ENCODE measurements around the gene SH3GL3.

SH3GL3 gene, protein sequence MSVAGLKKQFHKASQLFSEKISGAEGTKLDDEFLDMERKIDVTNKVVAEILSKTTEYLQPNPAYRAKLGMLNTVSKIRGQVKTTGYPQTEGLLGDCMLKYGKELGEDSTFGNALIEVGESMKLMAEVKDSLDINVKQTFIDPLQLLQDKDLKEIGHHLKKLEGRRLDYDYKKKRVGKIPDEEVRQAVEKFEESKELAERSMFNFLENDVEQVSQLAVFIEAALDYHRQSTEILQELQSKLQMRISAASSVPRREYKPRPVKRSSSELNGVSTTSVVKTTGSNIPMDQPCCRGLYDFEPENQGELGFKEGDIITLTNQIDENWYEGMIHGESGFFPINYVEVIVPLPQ

DNA sequence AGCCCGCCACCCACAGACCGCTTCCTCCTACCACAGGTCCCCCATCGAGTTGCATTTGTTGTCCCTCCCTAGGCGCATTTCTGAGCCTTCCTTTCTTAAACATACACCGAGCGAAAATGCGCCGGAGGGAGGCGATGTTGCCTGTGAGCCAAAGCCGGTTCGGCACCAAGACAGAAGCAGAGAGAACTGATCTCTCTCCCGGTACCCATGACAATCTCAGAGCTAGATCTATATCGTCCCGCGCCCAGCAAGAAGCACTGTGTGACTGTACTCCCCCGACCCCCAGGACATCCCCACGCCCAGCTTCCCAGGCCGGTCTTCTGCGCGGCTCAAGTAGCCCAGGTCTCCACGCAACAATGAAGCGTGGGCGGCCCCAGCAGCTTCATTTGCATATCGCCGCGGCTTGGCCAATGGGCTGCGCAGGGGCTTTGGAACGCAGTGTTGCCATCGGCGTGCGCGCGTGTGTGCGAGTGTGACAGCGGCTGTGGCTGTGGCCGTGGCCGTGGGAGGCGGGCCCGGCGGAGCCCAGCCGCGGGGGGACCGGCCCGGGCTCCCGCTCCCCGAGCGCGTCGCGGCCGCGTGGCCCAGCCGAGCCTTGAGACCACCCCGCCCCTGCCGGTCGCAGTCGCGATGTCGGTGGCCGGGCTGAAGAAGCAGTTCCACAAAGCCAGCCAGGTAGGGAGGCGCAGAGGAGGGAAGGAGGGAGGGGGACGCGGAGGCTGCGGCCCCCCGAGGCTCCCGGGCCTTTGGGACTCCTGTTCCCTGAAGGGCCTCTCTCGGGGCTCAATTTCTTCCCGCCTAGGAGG is at the start of gene SH3GL3:
Gene SH3GL3 (plus strand): TSS at position 438 of the 806 bp plus-strand sequence. CDS start 193 bp downstream, at position 631.
- peak; percentile 70 to 74 for DNase-seq
- no peak for TF ChIP-seq POLR2A (IDR thresholded peaks at IDR 0.05; ENCODE audit: low read length)
- no peak for TF ChIP-seq GATA1 (IDR thresholded peaks at IDR 0.05; ENCODE audit: low read depth, low read length)

DNA sequence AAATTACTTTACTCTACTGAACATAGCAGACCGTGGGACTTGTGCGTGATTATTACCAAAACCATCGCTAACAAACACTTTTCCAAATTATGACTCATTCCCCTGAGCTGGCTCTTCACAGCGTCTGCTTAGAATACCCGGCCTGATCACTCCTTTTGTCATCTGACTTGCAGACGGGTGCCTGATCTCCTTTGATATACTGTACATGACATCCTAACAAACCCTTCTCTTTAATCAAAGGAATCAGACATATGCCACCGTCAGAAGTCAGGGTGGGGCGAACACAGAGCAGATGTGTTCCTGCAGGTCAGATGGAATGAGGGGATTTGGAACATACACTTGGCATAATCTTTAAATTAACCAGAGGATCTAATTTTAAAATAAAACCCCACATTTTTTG is 48.5 kb upstream of the SH3GL3 start:
- DNase-seq: no peak
- TF ChIP-seq GATA1 (IDR thresholded peaks at IDR 0.05; ENCODE audit: low read depth, low read length) (no peak), POLR2A (IDR thresholded peaks at IDR 0.05; ENCODE audit: low read length) (no peak)

DNA sequence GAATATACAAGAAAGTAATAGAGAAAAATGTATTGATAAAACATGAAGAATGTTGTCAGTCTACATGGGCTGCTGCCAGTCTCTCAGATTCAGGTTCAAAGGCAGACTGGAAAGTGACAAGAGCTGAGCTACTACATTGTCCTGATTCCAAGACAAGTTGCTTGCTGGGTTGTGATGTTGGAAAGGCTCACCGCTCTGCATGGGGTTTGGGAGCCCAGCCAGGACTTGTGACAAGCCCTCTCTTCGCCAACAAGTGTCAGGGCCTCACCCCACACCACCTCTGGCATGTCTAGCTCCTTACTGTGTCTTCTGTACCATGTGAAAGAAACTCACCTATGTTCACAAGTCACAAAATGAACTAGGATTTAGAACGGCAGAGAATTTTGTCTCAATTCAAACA is 43.0 kb upstream of the SH3GL3 start:
- no peak for DNase-seq
- TF ChIP-seq GATA1 (IDR thresholded peaks at IDR 0.05; ENCODE audit: low read depth, low read length) (no peak), POLR2A (IDR thresholded peaks at IDR 0.05; ENCODE audit: low read length) (no peak)

DNA sequence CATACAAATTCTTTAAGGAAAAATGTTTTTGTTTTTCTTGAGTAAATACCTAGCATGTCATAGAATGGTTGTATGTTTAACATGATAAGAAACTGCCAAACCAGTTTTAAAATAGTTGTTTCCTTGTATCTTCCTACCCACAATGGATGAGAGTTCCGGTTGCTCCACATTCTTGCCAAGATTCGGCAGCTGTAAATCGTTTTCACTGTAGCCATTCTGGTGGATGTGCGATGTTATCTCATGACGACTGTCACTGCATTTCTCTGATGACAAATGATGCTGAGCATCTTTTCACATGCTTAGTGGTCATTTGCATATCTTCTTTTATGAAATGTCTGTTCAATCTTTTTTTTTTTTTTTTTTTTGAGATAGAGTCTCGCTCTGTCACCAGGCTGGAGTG is 36.6 kb upstream of the SH3GL3 start:
- no peak for DNase-seq
- TF ChIP-seq GATA1 (IDR thresholded peaks at IDR 0.05; ENCODE audit: low read depth, low read length): no peak
- no peak for TF ChIP-seq POLR2A (IDR thresholded peaks at IDR 0.05; ENCODE audit: low read length)

DNA sequence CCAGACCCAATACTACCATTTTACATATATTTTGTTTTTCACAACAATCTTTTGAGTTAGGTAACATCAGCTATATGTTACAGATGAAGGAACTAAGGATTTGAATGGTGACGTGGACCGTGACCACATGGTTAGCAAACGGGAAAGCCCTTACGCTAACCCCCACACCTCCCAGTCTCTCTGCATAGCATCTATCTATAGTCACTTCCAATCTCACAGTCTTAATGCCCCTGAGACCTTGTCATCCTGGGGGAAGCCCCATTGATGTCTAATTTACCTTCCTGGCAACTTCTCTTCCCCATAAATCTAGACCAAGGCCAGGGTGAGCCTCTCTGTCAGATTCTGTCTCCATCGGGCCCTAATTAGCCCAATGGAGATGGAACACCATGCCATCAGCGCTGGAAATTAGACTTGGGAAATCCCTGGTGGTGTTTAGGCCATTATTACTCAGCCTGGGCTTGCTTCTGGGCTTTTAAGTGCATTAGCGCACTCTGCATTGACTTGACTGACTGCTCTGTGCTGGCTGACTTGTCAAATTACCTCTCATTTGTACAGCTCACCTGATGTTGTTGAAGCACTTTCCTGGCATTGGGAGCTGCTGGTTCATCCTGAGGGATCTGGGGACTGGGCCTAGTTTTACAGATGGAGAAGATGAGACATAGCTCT is 34.0 kb upstream of the SH3GL3 start:
- no peak for TF ChIP-seq GATA1 (IDR thresholded peaks at IDR 0.05; ENCODE audit: low read depth, low read length)
- TF ChIP-seq POLR2A (IDR thresholded peaks at IDR 0.05; ENCODE audit: low read length): no peak
- DNase-seq: no peak

DNA sequence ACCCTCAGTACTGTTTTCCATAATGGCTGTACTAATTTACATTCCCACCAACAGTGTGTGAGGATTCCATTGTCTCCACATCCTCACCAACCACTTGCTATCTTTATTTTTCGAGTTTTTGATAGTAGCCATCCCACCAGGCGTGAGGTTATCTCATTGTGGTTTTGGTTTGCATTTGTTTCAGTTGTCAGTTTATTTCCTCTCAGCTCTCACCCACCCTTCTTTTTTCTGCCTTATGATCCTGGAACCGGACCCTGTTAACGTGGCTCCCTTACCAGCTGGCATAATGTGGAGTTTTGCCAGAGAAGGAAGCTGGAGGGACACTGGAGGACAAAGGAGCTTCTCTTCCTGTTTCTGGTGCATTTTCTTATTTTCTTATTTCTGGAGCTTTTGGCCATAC is 25.1 kb upstream of the SH3GL3 start:
- no peak for DNase-seq
- TF ChIP-seq GATA1 (IDR thresholded peaks at IDR 0.05; ENCODE audit: low read depth, low read length): no peak

GRCh38 chr15:83422541-83422940 is 24.6 kb upstream of the SH3GL3 start:
- TF ChIP-seq POLR2A (IDR thresholded peaks at IDR 0.05; ENCODE audit: low read length) (no peak), GATA1 (IDR thresholded peaks at IDR 0.05; ENCODE audit: low read depth, low read length) (no peak)
- DNase-seq: no peak

DNA sequence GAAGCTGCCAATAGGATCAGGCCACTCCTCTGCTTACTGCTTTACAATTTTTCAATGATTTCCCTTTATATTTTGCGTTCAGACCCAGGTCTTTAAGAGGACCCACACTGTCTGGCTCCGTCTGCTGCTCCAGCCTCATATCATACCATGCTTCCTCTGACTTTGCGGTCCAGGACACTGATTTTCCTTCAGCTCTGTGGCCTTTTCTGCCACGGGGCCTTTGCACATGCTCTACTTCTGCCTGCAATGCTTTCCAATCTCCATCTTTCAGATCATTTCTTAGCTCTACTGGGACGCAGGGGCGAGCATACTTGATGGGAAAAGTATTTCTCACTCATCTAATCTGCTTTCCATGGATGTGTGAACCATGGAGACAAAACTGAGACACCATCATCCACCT is 23.0 kb upstream of the SH3GL3 start:
- no peak for DNase-seq
- TF ChIP-seq GATA1 (IDR thresholded peaks at IDR 0.05; ENCODE audit: low read depth, low read length) (no peak), POLR2A (IDR thresholded peaks at IDR 0.05; ENCODE audit: low read length) (no peak)

DNA sequence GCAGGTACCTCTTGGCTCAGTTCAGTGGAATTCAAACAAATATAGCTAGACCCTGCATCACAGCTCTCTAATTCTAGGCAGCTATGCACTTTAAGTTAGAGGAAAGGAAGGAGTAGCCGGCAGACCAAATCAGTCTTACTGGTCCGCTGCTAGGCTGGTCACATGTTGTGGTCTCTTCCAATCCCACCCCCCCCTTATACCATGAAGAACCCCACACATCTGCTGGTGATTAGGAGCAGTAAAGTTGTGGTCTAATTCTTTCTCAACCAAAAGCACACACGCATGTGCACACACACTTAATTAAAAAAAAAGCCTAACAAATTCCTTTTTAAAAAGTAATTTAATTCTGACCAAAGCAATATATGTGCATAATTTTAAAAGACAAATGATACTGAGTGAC is 16.7 kb upstream of the SH3GL3 start:
- DNase-seq: no peak
- TF ChIP-seq GATA1 (IDR thresholded peaks at IDR 0.05; ENCODE audit: low read depth, low read length): no peak
- TF ChIP-seq POLR2A (IDR thresholded peaks at IDR 0.05; ENCODE audit: low read length): no peak

- TF ChIP-seq GATA1 (IDR thresholded peaks at IDR 0.05; ENCODE audit: low read depth, low read length) (no peak), POLR2A (IDR thresholded peaks at IDR 0.05; ENCODE audit: low read length) (no peak)
- no peak for DNase-seq
These were observed 15.6 kb upstream of the SH3GL3 start for GRCh38 chr15:83431521-83431920.

- DNase-seq: no peak
- TF ChIP-seq POLR2A (IDR thresholded peaks at IDR 0.05; ENCODE audit: low read length): no peak
- TF ChIP-seq GATA1 (IDR thresholded peaks at IDR 0.05; ENCODE audit: low read depth, low read length): no peak
These were observed 11.9 kb upstream of the SH3GL3 start for GRCh38 chr15:83435202-83435601.

DNA sequence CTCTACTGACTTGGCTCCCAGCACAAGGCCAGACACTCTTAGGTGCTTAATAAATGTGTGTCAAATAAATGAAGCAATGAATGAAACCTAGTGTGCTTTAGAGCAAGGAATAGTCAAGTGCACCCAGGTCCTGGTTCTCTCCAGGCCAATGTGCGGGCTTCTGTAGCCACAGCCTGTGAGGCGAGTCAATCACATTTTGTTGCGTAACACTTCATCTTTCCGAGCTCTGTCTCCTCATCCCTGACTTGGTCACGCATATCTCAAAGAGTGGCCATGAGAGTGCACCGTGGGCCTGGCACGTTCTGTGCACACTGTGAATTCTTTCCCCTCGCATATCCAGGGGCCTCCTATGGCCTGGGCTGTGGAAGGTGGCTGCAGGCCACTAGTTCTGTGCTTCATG is 11.4 kb upstream of the SH3GL3 start:
- TF ChIP-seq POLR2A (IDR thresholded peaks at IDR 0.05; ENCODE audit: low read length): no peak
- no peak for TF ChIP-seq GATA1 (IDR thresholded peaks at IDR 0.05; ENCODE audit: low read depth, low read length)
- DNase-seq: no peak

DNA sequence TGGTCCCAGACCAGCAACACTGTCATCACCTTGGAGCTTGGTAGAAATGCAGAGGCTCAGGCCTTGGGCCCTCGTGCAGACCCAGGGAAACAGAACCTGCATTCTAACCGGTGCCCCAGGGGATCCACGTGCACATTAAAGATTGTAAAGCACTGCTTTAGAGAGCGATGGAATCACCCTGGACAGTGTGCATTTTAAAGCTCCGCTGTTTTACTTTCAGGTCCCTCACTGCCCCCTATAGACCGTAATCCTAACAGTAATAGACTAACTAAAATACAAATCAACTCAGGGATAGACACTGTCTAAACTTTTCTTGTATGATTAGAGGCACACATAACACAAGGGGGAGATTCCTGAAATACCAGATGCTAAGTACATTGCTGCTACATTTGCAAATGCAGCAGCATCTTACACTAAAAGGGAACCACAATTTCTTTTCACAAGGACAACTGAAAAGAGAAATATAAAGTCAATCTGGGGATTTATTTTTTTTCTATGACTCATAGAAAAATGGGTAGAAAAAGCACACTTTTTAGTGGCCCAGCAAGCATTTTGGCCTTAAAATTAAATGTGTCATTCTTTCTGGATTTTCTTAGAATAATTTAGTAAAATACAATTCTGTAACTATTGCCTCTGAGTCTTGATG is 10.5 kb upstream of the SH3GL3 start:
- peak; percentile 20 to 21 for DNase-seq

More for the DNA sequence above, 10.5 kb upstream of the SH3GL3 start:
- TF ChIP-seq GATA1 (IDR thresholded peaks at IDR 0.05; ENCODE audit: low read depth, low read length): no peak
- no peak for TF ChIP-seq POLR2A (IDR thresholded peaks at IDR 0.05; ENCODE audit: low read length)
